Bronchial epithelial cell (primary cell): ENCODE measurements around the gene GRK2. TPM values are rescaled to one million over a fixed set of nuclear protein-coding genes. Genes with fewer than 3 reads are reported as not detected.

ENCODE experiments used
- DNase-seq: peaks from one replicate; pipeline ENCODE4 v3.0.0-alpha.2; 2010; ENCODE audit warnings: low read depth
- FAIRE-seq: peaks from 2 replicates; lab custom pipeline; 2011; peaks lifted over from hg19 to GRCh38; lab: Jason Lieb, UNC
- H3K27me3 ChIP-seq: 2 replicates; pipeline ENCODE4 v1.5.1; 2011; ENCODE audit warnings: low read length; ENCODE audit not compliant: control insufficient read depth, insufficient read depth
- H3K36me3 ChIP-seq: 2 replicates; pipeline ENCODE4 v1.5.1; 2011; ENCODE audit warnings: low read length; ENCODE audit not compliant: control insufficient read depth, insufficient read depth
- H3K4me3 ChIP-seq: 2 replicates; pipeline ENCODE4 v1.5.1; 2011; ENCODE audit warnings: mild to moderate bottlenecking, low read depth, low read length, control low read depth
- total RNA-seq: library from RNA; depleted of rRNA; stranded (reverse); fragments of >200 nt; gene quantifications from 2 replicates; pipeline ENCODE4 v1.2.1, GENCODE V29; 2014
- TF ChIP-seq, protein P1 (sequence below): IDR thresholded peaks from 2 replicates; pipeline ENCODE4 v1.5.1; 2011; ENCODE audit warnings: mild to moderate bottlenecking, moderate library complexity, low read length, control low read depth, inconsistent platforms; ENCODE audit not compliant: insufficient read depth, severe bottlenecking

The GRK2 gene
- total RNA-seq, 1 donor from 2014 or later: 55.0 TPM

DNA sequence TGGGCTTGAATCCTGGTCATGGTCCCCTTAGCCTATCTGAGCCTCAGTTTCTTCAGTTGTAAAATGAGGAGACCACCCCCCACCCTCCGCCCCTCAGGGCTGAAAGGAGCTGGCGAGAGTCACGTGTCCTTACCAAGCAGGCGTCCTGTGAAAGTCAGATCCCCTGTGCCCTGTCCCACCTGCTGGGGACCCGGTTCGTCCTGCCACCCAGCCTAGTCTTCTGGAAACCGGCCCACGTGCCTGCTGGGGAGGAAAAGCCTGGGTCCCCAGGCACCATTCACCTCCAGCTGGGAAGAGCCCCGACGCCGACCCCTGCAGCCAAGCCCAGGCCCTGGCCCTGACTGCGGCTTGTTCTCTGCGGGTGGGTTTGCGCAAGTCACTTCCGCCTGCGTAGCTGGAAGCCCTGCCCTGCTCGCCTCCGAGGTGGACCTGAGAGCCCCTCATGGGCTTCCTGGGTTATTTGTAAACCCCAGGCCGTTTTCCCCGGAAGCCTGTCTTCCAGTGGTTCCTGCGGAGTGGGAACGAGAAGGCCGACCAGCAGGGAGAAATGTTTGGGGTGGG is 36.4 kb downstream of the GRK2 start:
- Histone ChIP-seq H3K27me3 (no peaks in the 10 kb centered on the region), H3K4me3 (peak overlapping the region; percentile 96), H3K36me3 (peaks cover 29% of the 10 kb centered on the region)
- FAIRE-seq (no peak), DNase-seq (peak; percentile 40)
- TF ChIP-seq, protein P1, sequence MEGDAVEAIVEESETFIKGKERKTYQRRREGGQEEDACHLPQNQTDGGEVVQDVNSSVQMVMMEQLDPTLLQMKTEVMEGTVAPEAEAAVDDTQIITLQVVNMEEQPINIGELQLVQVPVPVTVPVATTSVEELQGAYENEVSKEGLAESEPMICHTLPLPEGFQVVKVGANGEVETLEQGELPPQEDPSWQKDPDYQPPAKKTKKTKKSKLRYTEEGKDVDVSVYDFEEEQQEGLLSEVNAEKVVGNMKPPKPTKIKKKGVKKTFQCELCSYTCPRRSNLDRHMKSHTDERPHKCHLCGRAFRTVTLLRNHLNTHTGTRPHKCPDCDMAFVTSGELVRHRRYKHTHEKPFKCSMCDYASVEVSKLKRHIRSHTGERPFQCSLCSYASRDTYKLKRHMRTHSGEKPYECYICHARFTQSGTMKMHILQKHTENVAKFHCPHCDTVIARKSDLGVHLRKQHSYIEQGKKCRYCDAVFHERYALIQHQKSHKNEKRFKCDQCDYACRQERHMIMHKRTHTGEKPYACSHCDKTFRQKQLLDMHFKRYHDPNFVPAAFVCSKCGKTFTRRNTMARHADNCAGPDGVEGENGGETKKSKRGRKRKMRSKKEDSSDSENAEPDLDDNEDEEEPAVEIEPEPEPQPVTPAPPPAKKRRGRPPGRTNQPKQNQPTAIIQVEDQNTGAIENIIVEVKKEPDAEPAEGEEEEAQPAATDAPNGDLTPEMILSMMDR: no peak

DNA sequence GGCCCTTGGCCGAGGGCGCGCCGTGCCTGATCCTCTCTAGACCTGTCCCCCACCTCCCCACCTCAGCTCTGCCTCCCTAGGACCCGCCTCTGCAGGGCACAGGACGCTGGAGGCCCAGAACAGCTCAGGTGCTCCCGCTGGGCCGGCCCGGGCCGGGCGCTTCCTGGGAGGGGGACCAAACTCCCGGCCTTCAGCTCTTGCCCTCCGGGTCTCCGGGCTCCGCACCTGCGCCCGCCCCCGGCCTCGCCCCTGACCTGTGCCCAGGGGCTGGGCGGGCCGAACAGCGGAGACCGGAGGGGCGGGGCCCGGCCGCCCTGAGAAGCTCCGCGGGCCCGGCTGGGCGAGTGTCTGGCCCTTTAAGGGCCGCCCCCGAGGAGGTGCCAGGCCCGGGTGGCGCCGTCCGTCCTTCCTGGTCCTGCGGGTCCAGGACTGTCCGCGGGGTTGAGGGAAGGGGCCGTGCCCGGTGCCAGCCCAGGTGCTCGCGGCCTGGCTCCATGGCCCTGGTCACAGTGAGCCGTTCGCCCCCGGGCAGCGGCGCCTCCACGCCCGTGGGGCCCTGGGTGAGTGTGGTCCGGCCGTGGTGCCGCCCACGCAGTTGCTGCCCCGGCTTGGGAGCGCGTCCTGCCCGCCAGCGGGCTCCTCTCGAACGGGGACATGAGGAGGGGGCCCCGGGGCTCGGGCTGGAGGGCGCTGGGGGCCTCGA is 37.0 kb downstream of the GRK2 start, which contains the start of gene SSH3:
Gene SSH3 (plus strand): TSS at position 399 of the 703 bp plus-strand sequence. CDS start 96 bp downstream, at position 495.
- peaks cover 34% of the 10 kb centered on the region for H3K36me3 ChIP-seq
- FAIRE-seq: no peak
- TF ChIP-seq, protein P1: no peak

DNA sequence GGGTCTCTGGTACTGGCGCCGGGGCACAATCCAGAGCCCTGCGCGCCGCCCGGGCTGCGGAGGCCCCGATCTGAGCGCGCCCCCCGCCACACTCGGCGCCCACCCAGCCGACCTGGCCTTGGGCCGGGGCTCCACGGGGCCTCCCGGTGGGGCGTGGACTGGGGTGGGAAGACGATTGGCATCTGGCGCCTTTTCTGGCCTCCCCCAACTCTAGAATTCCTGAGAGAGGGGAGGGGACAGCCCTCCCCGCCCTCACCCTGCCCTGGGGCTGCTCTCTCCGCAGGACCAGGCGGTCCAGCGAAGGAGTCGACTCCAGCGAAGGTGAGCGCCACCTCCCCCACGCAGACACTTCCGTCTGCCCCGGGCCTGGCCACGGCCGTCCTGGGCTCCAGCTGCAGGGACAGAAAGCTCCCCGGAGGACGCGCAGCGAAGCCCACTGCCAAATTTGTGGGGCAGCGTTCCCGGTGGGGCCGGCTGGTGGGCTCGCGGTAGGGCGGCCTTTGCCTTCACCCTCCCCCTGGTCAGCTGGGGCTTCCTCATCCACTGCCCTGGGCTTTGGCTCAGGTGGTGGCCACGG is 37.6 kb downstream of the GRK2 start:
- FAIRE-seq (no peak), DNase-seq (no peak)
- Histone ChIP-seq H3K4me3 (peak overlapping the region; percentile 96), H3K36me3 (peaks cover 35% of the 10 kb centered on the region), H3K27me3 (no peaks in the 10 kb centered on the region)
- TF ChIP-seq, protein P1: no peak

More for the DNA sequence above, 37.0 kb downstream of the GRK2 start, which contains the start of gene SSH3:
- peak; percentile 47 for DNase-seq
- Histone ChIP-seq H3K4me3 (peak within 1 kb of the TSS; percentile 96), H3K27me3 (no peaks in the 10 kb centered on the region)

DNA sequence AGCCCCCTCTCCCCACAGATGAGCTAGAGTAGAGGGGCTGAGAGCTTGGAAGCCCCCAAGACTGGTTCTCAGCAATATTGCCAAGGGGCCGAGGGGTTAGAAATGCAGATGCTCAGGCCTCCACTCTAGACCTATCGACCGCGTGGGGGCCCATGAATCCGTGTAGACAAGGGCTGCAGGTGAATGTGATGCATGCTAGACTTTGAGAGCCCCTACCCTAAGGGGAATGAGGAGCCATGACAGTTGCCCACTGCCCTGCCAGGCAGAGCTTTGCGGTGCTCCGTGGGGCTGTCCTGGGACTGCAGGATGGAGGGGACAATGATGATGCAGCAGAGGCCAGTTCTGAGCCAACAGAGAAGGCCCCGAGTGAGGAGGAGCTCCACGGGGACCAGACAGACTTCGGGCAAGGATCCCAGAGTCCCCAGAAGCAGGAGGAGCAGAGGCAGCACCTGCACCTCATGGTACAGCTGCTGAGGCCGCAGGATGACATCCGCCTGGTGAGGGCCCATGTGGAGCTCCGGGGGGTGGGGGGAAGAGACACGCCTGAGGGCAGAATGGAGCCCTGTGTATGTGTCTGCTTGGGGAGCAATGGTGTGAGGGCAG is 38.3 kb downstream of the GRK2 start:
- Histone ChIP-seq H3K36me3 (peaks cover 35% of the 10 kb centered on the region), H3K27me3 (no peaks in the 10 kb centered on the region), H3K4me3 (peak overlapping the region; percentile 96)
- FAIRE-seq (no peak), DNase-seq (no peak)
- TF ChIP-seq, protein P1: no peak

DNA sequence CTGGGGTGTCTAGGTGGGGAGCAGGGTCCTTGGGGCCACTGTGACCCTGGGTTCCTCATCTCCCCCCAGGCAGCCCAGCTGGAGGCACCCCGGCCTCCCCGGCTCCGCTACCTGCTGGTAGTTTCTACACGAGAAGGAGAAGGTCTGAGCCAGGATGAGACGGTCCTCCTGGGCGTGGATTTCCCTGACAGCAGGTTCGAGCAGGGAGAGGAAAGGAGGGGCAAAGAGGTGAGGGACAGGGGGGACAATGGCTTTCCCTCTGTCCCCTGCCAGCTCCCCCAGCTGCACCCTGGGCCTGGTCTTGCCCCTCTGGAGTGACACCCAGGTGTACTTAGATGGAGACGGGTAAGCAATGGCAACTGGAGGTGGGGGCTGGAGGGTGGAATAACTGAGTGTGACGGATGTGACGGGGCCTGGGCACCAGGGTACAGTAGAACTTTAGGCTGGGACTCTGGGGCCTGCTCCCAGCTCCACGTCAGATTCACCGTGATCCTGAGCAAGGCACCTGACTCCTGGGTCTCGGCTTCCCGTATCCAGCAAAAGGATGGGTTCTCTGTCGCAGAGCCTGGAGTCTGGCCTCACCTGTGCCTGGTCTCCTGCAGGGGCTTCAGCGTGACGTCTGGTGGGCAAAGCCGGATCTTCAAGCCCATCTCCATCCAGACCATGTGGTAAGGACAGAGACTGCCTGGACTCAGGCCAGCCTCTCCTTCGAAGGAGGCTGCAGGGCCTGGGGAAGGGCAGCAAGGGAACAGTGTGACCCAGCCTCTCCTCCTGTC is 40.7 kb downstream of the GRK2 start:
- peaks cover 36% of the 10 kb centered on the region for H3K36me3 ChIP-seq
- TF ChIP-seq, protein P1: no peak
- H3K4me3 ChIP-seq: no peak overlapping the region
- no peak for FAIRE-seq
- DNase-seq: no peak
- H3K27me3 ChIP-seq: no peaks in the 10 kb centered on the region
